SK-N-MC (cell line): Measurements from ENCODE around the gene PPP6R2.

Experiments used
- DNase-seq: peaks from one replicate; pipeline ENCODE4 v3.0.0-alpha.2; 2011; ENCODE audit warnings: low read depth, low spot score
- H3K27ac ChIP-seq: fragments of 200-600 bp; sonication (generic); 2 replicates; pipeline ENCODE4 v1.5.1; 2016; ENCODE audit warnings: mixed run types
- H3K36me3 ChIP-seq: fragments of 200-600 bp; sonication (generic); 2 replicates; pipeline ENCODE4 v1.6.1; 2017; ENCODE audit warnings: antibody characterized with exemption, low read length, mixed read lengths; ENCODE audit not compliant: insufficient read depth
- H3K4me3 ChIP-seq: fragments of 200-600 bp; sonication (generic); 2 replicates; pipeline ENCODE4 v1.5.1; 2016
- H3K9ac ChIP-seq: fragments of 200-600 bp; sonication (generic); 2 replicates; pipeline ENCODE4 v1.8.0; 2017; ENCODE audit warnings: mixed run types, mixed read lengths; ENCODE audit not compliant: insufficient read length
- H3K9me3 ChIP-seq: fragments of 200-600 bp; sonication (generic); 2 replicates; pipeline ENCODE4 v1.6.1; 2017; ENCODE audit warnings: low read depth, mild to moderate bottlenecking, antibody characterized with exemption, low read length, moderate library complexity, mixed read lengths
- EZH2 ChIP-seq: fragments of 200-600 bp; sonication (generic); IDR thresholded peaks from one replicate; pipeline ENCODE4 v1.6.1; 2017; ENCODE audit warnings: antibody characterized with exemption
- FOXP2 ChIP-seq: optimal IDR thresholded peaks from 2 replicates; pipeline ENCODE3; 2011; ENCODE audit warnings: mild to moderate bottlenecking, moderate library complexity; ENCODE audit not compliant: insufficient read depth; ENCODE audit errors: extremely low read length, control extremely low read depth
- POLR2AphosphoS5 ChIP-seq: IDR thresholded peaks from 2 replicates; pipeline ENCODE4 v1.6.1; 2012; ENCODE audit warnings: mild to moderate bottlenecking, low read depth, low read length, borderline replicate concordance

The PPP6R2 gene

GRCh38 chr22:50304528-50305392 lies 38.4 kb upstream of the PPP6R2 start:
- Histone ChIP-seq H3K27ac (peak overlapping the region; percentile 42; the same call in 1 of the 2 replicates), H3K9ac (peak overlapping the region; percentile 37), H3K36me3 (no peaks in the 10 kb centered on the region), H3K9me3 (no peaks in the 10 kb centered on the region), H3K4me3 (peak overlapping the region; percentile 85)
- no peak for DNase-seq
- TF ChIP-seq POLR2AphosphoS5 (no peak), EZH2 (no peak), FOXP2 (no peak)

- Histone ChIP-seq H3K27ac (peak overlapping the region; percentile 7; the same call in 1 of the 2 replicates), H3K36me3 (no peaks in the 10 kb centered on the region), H3K9me3 (no peaks in the 10 kb centered on the region), H3K4me3 (peak overlapping the region; percentile 85), H3K9ac (peak overlapping the region; percentile 87)
- TF ChIP-seq FOXP2 (no peak), EZH2 (no peak), POLR2AphosphoS5 (no peak)
- no peak for DNase-seq
Observed at GRCh38 chr22:50305393-50305922, 37.7 kb upstream of the PPP6R2 start.

GRCh38 chr22:50305923-50306566 lies 37.1 kb upstream of the PPP6R2 start:
- no peak for TF ChIP-seq EZH2
- no peak for TF ChIP-seq FOXP2
- TF ChIP-seq POLR2AphosphoS5, result no peak
- Histone ChIP-seq H3K36me3 (no peaks in the 10 kb centered on the region), H3K9ac (peak overlapping the region; percentile 87), H3K9me3 (no peaks in the 10 kb centered on the region), H3K27ac (peak overlapping the region; percentile 7; the same call in 1 of the 2 replicates), H3K4me3 (peak overlapping the region; percentile 85)
- no peak for DNase-seq

- Histone ChIP-seq H3K36me3 (no peaks in the 10 kb centered on the region), H3K27ac (peak within 1 kb of the TSS; percentile 46), H3K9me3 (no peaks in the 10 kb centered on the region), H3K4me3 (peak within 1 kb of the TSS; percentile 85), H3K9ac (peak within 1 kb of the TSS; percentile 87)
- TF ChIP-seq EZH2 (no peak), POLR2AphosphoS5 (peak; percentile 50; the same call in 1 of the 2 replicates)
- DNase-seq, result no peak
Observed at GRCh38 chr22:50306753-50307749, 36.1 kb upstream of the PPP6R2 start, which contains the start of gene PLXNB2. Gene PLXNB2 (minus strand): TSS chr22:50307646. CDS start chr22:50290584, 17,062 bp downstream.

- 0 out of 2 replicates have a peak overlapping the region, but pooled peaks have one; percentile 31 for H3K27ac ChIP-seq
- no peaks in the 10 kb centered on the region for H3K9me3 ChIP-seq
- H3K9ac ChIP-seq, result no peak overlapping the region
- no peaks in the 10 kb centered on the region for H3K36me3 ChIP-seq
- H3K4me3 ChIP-seq, result no peak overlapping the region
- DNase-seq, result no peak
- TF ChIP-seq POLR2AphosphoS5 (no peak), FOXP2 (no peak), EZH2 (no peak)
Observed at GRCh38 chr22:50307890-50308596, 35.1 kb upstream of the PPP6R2 start.

GRCh38 chr22:50308597-50308935 lies 34.6 kb upstream of the PPP6R2 start:
- Histone ChIP-seq H3K4me3 (no peak overlapping the region), H3K36me3 (no peaks in the 10 kb centered on the region), H3K9me3 (no peaks in the 10 kb centered on the region), H3K27ac (peak overlapping the region; percentile 44), H3K9ac (no peak overlapping the region)
- TF ChIP-seq FOXP2 (no peak), EZH2 (no peak), POLR2AphosphoS5 (no peak)
- DNase-seq, result no peak

- no peaks in the 10 kb centered on the region for H3K36me3 ChIP-seq
- H3K9ac ChIP-seq, result no peak overlapping the region
- H3K9me3 ChIP-seq, result no peaks in the 10 kb centered on the region
- no peak for DNase-seq
- no peak overlapping the region for H3K4me3 ChIP-seq
- peak overlapping the region; percentile 44 for H3K27ac ChIP-seq
- TF ChIP-seq POLR2AphosphoS5 (no peak), FOXP2 (no peak), EZH2 (no peak)
Observed at GRCh38 chr22:50308986-50309600, 34.0 kb upstream of the PPP6R2 start.
